HUDEP-2 (cell line): ENCODE data around the gene RAP1B.

Experiments used
- DNase-seq, 76 experiments: peaks; one replicate each; lab custom pipeline; 2025; ENCODE audit not compliant: unreplicated experiment in 76 of 76; lab: John Stamatoyannopoulos, UW

Gene RAP1B

GRCh38 chr12:68610370-68611093, at the start of gene RAP1B:
Gene RAP1B, plus strand, starts transcription at chr12:68610899. Its CDS starts 37,826 bp downstream, at chr12:68648725.
- peak in 74 of 76 experiments; percentile 23 to 89 (median 79) for DNase-seq

GRCh38 chr12:68561830-68562229, 48.9 kb upstream of the RAP1B start:
- DNase-seq: no peak

- no peak for DNase-seq
These were observed 46.5 kb upstream of the RAP1B start for GRCh38 chr12:68564166-68564565.

GRCh38 chr12:68565391-68565903, 45.3 kb upstream of the RAP1B start:
- DNase-seq: no peak

- DNase-seq: no peak
These were observed 41.7 kb upstream of the RAP1B start for GRCh38 chr12:68568922-68569569.

DNA sequence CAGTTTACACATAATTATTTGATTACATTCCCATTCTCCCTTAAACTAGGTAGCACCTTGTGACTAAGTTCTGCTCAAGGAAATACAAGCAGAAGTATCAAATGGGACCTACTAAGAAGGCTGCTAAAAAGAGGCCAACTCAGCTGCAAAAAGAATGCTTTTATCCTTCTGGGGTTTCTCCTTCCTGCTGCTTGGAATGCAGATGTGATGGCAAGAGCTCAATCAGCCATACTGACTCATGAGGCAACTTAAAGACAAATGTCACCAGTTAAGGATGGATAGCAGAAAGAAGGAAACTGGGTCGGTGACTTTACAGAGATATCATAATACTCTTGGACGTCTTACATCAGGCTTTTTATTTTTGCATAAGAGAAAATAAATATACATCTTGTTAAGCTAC, 38.0 kb upstream of the RAP1B start:
- DNase-seq: no peak

GRCh38 chr12:68573406-68573805, 37.3 kb upstream of the RAP1B start:
- no peak for DNase-seq

GRCh38 chr12:68577949-68578348, 32.8 kb upstream of the RAP1B start:
- no peak for DNase-seq

DNA sequence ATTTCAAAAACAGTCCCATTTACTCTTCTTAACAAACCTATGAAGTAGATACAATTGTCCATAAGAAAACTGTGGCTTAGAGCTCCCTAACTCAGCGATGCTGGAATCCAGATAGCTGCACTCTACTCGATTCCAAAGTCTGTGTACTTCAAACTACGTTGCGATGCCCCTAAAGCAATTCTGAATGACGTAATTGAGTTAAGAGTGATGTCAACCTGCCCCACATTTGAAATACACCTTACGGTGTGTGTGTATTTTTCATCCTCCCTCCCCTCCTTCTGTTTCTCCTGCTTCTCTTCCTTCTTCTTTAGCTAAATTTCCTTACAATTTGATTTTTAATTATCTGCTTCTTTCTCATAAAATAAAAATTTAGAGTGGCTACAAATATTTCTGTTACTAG, 31.9 kb upstream of the RAP1B start:
- no peak for DNase-seq

- DNase-seq: no peak
These were observed 31.4 kb upstream of the RAP1B start for GRCh38 chr12:68579254-68579653.

DNA sequence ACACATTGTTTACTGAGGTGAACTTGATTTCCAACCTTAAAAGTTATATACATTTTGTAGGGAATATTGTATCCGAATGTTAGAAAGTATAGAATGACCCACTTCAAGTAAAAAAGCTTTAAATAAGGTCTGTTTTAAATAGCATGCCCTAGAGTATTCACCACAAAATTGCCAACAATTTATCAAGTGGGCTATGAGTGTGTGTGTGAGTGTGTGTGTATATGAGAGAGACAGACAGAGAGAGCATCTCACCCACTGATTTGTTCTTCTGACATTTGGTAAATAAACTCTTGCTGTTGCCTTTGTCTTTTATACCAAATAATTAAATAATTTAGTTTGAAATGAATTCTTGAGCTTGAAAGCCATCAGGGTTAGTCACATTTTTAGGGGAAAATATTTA, 29.8 kb upstream of the RAP1B start:
- DNase-seq: no peak

DNA sequence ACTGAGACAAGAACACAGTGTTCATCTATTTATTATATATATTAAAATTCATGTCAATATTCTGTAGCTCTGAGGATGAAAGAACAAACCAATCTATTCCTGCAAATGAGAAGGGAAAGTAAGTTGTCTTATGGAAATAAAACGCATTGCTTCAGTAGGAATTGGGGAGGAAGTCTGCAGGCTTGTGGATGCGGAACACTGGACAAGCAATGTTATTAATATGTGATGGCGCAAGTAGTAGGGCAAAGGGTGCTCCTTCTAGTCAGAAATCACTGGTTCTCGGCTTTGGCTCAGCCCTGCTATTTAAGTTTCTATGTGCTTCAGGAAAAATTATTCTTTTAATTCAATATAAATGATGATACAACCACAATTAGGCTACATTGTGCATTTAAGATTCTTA, 28.8 kb upstream of the RAP1B start:
- DNase-seq: no peak

GRCh38 chr12:68585966-68586365, 24.7 kb upstream of the RAP1B start:
- DNase-seq: no peak

- DNase-seq: no peak
These were observed 23.2 kb upstream of the RAP1B start for GRCh38 chr12:68587448-68587873.

- no peak for DNase-seq
These were observed 21.5 kb upstream of the RAP1B start for GRCh38 chr12:68589194-68589593.

GRCh38 chr12:68591734-68592418, 18.8 kb upstream of the RAP1B start:
- no peak for DNase-seq

DNA sequence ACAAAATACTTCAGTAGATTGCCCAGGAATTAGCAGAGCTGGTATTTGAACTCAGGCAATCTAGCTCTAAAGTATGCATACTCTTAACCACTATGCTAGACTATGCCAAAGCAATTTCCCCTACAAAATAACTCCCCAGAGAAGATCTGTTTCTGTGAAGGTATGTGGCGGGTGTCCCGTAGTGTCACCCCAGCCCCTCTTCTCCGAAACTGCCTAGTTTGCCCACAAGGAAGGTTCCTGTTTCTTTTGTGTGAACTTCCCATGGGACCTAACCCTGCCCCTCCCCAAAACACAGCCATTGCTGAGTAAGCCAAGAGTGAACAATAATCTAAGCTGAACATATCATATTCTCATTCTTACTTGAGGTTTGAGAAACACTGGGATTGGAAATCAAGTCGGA, 15.5 kb upstream of the RAP1B start:
- DNase-seq: no peak

GRCh38 chr12:68601767-68602166, 8.9 kb upstream of the RAP1B start:
- no peak for DNase-seq

DNA sequence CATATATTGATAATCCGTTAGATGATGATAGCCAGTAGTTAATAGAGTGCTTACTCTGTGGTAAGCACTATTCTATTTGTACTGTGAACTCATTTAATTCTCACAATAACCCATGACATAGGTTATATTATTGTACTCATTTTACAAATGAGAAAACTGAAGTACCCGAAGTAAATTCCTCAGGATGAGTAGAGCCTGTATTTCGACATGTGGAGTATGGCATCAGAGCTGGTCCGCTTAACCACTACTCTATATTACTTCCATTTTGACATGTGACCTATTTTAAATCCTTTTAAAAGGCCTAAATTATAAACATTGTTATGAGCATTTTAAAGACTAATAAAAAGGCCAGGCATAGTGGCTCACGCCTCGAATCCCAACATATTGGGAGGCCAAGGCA, 8.0 kb upstream of the RAP1B start:
- no peak for DNase-seq

DNA sequence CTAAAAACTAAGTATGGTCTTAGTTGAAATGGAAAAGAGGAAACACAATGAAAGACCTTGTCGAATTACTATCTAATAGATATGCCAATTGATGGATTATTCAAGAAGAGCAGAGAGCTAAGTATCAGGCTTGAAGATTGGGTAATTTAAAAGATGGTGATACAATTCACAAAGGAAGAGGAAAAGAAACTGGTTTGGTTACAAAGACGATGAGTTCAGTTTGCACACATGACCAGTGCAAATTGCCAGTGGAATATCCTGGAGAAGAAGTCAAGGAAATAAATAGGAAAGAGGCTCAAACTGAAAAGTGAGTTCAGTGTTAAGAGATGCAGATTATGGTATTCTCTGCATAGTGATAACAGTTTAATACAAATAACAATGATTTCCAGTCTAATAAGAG, 2.5 kb upstream of the RAP1B start:
- DNase-seq: no peak

- DNase-seq: peak in 9 of 76 experiments; percentile 14 to 56 (median 38)
These were observed 715 bp upstream of the RAP1B start for GRCh38 chr12:68609998-68610369.
